SK-N-SH (cell line): ENCODE measurements around the gene GDPD5.

ENCODE experiments used
- RCOR1 ChIP-seq: fragments of 150-350 bp; IDR thresholded peaks from 2 replicates; pipeline ENCODE4 v1.6.1; 2017; ENCODE audit warnings: antibody characterized with exemption, low read length
- SMC3 ChIP-seq: IDR thresholded peaks from 2 replicates; pipeline ENCODE4 v1.6.1; 2012; ENCODE audit warnings: low read depth, low read length, improper control_type of control experiment
- TF ChIP-seq, protein P1 (sequence below): fragments of 200-600 bp; sonication (generic); IDR thresholded peaks from 2 replicates; pipeline ENCODE4 v1.6.1; 2017; ENCODE audit warnings: antibody characterized with exemption, mild to moderate bottlenecking, moderate library complexity
- TF ChIP-seq, protein P2 (sequence below): IDR thresholded peaks from 2 replicates; pipeline ENCODE4 v1.4.0; 2012; ENCODE audit warnings: low read depth

GRCh38 chr11:75433443-75433842, 92.3 kb downstream of the GDPD5 start:
- TF ChIP-seq SMC3, result no peak
- TF ChIP-seq, protein P1, sequence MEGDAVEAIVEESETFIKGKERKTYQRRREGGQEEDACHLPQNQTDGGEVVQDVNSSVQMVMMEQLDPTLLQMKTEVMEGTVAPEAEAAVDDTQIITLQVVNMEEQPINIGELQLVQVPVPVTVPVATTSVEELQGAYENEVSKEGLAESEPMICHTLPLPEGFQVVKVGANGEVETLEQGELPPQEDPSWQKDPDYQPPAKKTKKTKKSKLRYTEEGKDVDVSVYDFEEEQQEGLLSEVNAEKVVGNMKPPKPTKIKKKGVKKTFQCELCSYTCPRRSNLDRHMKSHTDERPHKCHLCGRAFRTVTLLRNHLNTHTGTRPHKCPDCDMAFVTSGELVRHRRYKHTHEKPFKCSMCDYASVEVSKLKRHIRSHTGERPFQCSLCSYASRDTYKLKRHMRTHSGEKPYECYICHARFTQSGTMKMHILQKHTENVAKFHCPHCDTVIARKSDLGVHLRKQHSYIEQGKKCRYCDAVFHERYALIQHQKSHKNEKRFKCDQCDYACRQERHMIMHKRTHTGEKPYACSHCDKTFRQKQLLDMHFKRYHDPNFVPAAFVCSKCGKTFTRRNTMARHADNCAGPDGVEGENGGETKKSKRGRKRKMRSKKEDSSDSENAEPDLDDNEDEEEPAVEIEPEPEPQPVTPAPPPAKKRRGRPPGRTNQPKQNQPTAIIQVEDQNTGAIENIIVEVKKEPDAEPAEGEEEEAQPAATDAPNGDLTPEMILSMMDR, result no peak
- TF ChIP-seq, protein P2, sequence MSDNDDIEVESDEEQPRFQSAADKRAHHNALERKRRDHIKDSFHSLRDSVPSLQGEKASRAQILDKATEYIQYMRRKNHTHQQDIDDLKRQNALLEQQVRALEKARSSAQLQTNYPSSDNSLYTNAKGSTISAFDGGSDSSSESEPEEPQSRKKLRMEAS, result no peak
- TF ChIP-seq RCOR1, result no peak
